NCI-H1694 treated with DMSO at 0.1 percent for 48 hours (cell line): ENCODE results near the gene NEDD4L.
"Not testable (repeated sequence)": the region's sequence is repeated elsewhere in the genome, so short reads cannot be mapped to it uniquely, and the experiment has no call there.

Source experiments
- DNase-seq: peaks from one replicate; lab custom pipeline; 2025; lab: John Stamatoyannopoulos, UW

NEDD4L gene

DNA sequence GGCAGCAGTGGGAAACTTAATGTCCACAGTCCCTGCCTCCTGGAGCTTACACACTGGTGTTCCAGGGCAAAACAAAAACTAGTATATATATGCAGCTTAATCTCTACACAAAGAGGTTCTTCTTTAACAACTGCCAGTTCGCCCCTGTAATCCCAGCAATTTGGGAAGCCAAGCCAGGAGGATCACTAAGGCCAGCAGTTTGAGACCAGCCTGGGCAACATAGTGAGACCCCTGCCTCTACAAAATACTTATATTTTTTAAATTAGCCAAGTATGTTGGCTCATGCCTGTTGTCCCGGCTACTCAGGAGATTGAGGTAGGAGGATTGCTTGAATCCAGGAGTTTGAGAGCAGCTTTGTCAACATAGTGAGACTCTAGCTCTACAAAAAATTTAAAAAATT lies 17.2 kb upstream of the NEDD4L start:
- DNase-seq: no peak

DNA sequence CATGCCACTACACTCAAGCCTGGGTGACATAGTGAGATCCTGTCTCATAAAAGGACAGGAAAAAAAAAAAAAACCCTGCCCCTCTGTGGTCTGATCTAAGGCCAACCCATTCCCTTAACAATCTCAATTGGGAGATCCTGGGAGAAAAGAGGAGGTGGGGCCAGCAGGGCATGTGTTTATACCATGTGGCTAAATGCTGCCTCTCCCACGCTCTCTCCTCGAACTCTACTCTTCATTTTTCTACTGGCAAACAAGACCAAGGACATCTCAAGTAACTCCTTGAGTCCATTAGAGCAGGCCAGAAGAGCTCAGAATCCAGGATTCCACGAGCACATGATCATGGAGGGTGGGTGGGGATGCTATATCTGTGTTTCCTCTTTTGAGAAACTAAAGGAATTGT lies 16.7 kb upstream of the NEDD4L start:
- no peak for DNase-seq

DNA sequence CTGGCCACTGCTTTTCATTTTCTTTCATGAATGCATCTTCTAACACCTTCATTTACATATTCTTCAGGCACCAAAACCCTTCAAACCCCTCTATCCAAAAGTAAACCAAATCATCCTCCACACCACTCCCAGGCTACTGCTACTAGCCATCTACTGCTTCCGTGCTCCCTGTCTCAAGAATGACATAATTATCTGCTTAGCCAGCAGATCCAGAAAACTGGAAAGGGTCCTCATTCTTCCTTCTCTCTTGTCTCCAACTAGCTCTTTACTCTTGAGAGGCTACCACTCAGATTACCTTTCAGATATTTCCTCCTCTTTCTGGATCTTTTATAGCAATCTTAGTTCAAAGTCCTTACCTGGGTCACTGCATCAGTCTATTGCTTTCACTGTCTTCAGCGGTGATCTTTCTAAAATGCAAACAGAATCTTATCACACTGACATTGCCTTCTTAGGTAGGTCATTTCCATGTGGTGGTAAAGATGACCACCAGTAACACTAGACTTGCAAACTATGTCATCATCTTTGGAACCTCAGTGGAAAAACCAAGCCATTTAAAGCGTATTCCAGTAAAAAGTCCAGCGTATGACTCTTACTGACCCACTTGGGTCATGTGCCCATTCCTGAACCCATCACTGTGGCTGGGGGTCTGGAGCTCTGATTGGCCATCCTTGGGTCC lies 15.8 kb upstream of the NEDD4L start:
- no peak for DNase-seq

DNA sequence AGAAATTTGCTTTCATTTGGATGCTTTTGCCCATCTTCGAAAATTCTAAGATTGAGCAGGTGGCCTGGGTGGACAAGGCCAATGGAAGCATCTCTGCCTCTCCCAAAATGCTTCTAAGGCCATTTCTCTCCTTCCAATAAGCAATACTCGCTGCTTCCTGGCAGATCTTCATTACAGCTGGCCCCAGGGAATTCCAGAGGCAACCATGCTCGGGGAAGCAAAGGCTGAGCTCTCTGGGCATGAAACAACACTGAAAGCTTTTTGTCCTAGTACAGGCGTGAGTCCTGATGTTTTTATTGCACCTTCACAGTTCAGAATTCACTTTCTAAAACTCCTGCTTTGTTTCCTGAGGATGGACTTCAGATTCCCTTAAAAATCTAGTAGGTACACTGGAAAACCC lies 11.8 kb upstream of the NEDD4L start:
- no peak for DNase-seq

DNA sequence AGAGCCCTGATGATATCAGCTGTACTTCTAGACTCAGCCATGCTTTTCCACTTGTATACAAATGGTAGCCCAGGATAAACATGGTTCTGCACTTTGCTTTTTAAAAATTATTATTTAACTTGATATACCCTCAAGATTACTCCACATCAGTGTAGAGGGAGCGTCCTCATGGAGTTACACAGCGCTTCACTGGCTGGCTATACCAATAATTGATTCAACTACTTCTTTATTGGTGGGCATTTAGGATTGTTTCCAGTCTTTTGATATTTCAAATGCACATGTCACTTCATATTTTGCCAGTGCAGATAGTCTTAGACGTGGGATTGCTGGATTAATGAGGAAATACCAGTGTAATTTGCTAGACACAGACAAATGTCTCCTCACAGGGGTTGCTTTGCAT lies 10.8 kb upstream of the NEDD4L start:
- no peak for DNase-seq

DNA sequence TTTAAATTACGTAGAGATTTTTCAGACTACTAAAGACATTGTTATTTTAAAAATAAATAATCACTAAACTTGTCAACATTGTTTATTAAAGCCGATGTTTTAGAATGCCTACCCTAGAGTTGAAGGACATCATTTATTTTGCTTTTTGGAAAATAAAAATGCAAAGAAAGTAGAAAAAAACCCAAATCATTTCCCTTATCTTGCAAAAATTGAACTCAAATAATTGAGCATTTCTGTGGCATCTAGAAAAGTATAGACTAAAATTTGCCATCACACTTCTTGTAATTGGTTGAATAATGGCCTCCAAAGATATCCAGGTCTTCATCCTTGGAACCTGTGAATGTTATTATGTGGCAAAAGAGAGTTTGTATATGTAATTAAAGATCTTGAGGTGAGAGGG lies 9.7 kb upstream of the NEDD4L start:
- DNase-seq: no peak

DNA sequence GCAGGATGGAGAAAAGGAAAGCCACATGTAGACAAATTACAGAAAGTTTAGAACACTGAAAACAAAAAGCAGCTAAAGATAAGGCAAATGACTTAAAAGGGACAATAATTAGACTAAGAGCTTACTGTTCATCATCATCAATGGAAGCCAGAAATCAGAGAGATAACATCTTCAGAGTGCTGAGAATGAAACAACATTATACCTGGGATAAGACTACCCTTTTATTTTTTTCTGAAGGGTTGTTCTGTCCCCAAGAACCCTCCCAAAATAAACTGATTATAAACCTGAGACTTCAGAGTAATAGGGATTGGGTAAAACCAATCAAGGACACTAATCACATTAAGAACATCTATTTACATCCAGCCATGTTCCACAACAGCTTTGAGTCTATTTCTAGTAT lies 6.9 kb upstream of the NEDD4L start:
- no peak for DNase-seq

DNA sequence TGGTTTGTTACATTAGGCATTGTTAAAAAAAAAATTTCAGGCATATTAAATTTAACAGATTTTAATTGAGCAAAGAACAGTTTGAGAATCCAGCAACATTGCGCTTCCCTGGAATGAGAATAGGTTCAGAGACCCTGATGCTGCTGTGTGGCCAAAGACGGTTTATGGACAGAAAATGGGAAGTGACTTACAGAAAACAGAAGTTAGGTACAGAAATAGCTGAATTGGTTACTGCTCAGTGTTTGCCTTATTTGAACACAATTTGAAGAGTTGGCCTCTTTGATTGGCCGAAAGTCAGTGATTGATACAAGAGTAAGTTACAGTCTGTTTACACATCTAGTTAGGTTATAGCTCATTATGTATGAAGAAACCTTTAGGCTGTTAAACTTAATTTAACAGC lies 6.0 kb upstream of the NEDD4L start:
- no peak for DNase-seq

DNA sequence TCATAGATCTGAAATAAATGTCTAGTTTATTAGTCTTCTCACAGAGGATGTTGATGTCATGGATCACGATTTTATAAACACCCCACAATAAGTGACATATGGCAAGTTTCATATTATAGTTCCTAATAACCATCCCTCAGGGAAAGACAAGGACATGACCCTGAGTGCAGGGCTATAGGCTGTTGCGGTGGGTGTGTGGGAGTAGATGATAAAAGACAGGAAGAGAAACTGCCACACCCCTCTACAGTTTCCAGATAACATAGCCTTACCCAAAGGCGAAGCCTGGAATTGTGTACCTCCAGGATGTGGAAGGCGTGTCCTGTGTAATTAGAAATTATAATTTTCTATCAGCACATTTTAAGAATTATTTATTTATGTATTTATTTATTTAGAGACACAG lies 2.4 kb upstream of the NEDD4L start:
- DNase-seq: no peak

DNA sequence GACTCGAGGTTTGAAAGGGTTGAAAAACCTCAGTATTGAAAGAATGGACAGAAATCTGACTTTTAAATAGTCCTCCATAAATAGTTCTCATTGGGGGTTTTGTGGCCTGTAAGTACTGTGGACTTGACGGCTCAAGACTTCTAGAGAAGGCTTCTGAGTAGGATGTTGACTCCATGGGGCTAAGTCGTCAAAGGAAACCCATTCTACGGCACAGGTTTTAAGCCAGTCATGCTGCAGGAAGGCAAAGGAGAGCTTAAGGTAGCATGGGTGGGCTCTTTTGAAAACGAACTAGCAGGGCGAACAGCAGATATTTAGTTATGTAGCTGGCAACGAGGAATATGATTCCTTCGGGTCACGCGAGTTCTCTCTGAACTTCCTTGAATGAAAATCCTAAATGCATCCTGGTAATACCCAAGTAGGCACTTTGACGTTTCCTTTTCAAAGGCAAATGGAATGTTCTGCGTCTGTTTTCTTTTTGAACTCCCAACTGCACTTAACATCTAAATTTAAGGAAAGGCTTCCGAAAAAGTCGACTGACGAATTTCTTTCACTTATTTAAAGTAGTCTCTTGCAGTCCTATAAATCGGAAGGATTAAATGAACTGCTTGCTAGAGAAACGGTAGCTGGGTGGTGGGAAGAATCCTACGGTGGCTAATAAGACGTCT lies 1.1 kb upstream of the NEDD4L start:
- no peak for DNase-seq

DNA sequence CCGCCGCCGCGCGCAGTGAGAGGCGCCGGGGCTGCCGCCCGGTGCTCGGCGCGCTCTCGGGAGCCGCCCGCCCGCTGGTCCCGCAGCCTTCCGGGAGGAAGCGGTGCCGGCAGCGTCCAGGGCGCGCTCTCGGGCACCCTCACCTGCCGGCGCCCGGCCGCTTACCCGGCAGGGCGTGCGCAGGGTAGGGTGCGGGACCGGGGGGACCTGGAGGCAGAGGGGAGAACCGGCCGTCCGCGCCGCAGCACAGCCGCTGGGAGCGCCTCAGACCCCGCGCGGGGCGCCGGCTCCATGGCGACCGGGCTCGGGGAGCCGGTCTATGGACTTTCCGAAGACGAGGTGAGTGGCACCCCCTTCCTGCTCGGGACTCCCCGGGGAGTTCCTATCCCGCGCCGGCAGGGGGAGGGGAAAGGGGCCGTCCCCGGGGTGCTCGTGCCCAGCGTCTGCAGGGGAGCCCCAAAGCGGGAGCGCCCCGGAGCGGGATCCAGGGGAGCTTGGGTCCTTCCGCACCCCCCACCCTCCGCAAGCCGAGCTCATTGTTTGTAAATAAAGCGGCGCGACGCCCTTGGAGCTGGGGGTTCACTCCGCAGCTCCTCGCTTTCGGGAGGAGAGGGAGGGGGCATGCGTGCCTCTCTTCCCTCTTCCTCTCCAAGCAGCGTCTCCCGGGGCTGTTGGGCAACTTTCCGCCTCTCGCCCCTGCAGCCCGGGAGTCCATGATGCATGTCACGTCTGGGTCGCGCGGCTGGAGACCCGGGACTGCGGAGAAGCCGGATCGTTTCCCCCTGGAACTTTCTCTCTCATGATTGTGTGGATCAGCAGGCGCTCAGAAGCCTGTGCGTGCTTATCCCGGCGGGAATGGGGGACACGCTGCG lies 580 bp downstream of the NEDD4L start:
- DNase-seq: peak; percentile 4

DNA sequence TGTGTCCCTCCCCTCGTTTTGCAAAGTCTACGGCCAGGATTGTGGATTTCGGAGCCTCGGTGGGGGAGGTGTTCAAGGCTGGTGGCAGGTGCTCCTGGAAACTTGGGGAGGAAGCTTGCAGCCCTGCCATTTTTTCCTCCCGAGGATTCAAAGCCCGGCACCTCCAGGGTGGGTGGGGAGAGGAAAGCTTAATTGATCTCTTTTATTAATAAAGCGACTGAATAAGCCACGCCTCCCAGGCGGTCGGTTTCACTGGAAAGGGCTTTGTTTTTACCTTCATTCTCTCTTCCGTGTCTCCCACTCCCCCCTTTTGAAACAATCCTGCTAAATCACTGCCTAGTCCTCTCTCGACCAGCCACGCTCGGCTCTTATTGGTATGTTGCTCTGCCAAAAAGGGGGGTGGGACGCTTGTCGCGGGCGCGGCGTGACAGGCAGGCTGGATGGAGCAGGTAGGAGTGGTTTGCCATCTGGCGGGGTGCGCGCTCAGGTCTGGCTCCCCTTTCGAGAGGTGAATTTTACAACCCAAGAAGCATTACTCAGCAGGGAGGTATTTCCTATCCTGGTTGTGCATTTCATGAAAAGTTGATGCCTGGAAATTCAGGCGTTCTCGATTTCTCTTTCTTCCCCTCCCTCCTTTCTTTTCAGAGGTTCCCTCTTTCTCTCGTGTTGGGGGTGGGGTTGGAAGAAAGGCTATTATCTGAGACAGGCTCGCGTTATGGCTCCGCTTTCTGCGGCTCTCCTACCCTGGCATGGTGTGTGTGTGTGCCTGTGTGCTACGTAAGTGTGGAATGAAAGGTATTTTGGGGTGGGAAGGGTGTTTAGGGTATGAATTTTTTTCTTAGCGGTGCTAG lies 1.4 kb downstream of the NEDD4L start:
- peak; percentile 41 for DNase-seq

DNA sequence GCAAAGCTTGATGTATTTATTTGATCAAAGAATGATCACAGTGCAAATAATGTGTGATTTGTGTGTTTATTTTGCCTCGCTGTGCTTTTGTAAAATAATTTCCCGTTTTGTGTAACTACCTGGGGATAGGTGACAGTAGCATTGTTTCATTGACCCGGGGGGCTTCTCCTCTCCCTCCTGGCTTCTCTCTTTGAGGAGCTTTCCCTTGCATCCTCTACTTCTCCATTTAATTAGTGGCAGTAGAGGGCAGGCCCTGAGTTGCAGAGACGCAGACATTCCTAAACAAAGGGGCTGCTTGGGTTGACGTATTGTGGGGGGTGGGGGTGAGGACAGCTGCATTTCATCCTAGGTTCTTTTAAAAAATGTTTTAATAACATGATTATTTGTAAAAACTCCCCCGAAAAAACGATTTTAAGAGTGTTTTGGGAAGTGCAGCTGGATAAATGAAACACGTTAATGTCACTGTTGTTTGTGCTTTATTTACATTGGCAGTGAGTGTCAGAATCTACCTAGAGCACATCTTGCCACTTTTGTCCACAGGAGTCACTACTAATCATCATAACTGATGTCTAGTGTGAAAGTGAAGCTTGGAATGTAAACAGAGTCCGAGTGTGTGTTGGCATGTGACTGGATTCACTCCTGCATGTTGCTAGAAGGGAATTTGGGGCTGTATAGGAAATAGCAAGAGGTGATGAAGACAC lies 2.2 kb downstream of the NEDD4L start:
- peak; percentile 5 for DNase-seq

DNA sequence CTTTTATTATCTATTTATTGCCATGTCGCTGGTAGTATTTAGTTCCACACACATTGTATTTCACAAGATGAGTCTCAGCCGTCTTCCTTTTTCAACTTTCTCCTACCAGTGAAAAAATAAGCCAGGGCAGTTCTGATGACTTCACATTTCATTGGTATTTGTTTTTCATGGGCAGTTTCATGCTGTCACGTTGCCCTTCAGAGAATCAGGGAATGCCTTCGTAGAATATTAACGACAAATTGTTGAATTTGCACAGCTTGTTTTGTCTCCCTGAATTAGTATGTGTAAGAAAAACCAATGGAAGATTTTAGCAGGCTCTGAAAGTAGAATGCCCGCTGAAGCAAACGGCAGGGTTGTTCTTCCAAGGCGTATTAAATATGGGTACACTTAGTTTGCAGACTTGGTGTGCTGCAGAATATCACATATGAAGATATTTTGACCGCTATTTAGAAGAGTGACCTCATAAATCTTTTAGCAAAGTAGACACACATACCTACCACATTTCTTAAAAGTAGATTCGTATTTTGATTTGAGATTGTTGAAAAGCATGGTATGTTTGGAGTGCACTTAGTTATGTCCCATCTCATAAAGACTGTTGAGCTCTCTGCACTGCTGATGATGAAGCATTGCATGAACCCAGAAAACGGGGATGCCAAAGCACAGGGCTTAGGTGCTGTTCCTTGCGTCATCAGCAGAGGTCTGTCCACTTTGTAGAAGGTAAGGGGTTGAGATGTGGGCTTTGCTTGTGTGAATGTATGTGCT lies 2.9 kb downstream of the NEDD4L start:
- no peak for DNase-seq

DNA sequence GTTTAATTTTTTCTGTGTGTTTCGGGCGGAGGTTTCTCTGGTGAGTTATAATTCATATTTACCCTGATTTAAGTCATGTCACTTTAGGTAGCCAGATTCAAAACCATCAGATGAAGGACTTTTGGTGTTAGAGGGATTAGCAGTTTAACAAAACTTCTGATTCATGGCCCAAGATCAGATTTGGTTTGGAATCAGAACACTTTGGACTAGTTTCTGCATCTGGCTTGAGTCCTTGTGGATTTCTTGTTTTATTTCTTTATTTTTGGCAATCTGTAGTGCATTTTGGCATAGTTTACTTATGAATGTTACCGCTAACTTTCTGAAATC lies 3.5 kb downstream of the NEDD4L start:
- no peak for DNase-seq

DNA sequence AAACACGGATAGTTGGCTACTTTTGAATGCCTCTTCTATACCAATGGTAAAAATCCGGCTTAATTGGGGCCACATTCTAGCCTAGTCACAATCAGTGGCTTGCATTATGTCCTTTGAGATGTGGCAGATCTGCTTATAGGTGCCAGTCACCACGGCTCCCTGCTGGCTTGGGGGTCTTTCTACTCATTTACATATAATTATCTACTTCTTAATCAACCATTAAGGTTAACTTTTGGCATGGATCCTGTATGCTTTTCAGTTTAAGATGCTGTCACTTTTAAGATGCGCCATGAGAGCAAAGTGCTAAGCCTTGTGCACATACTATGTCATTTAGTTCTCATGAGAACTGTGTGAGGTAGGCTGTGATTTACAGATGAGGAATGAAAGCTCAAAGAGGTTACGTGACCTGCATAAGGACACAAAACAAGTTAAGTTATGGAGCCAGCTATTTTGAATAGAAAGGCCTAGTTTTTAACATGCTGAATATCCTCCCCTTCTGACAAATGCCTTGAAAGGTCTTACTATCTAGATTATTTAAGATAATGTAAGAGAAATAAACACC lies 4.1 kb downstream of the NEDD4L start:
- no peak for DNase-seq

DNA sequence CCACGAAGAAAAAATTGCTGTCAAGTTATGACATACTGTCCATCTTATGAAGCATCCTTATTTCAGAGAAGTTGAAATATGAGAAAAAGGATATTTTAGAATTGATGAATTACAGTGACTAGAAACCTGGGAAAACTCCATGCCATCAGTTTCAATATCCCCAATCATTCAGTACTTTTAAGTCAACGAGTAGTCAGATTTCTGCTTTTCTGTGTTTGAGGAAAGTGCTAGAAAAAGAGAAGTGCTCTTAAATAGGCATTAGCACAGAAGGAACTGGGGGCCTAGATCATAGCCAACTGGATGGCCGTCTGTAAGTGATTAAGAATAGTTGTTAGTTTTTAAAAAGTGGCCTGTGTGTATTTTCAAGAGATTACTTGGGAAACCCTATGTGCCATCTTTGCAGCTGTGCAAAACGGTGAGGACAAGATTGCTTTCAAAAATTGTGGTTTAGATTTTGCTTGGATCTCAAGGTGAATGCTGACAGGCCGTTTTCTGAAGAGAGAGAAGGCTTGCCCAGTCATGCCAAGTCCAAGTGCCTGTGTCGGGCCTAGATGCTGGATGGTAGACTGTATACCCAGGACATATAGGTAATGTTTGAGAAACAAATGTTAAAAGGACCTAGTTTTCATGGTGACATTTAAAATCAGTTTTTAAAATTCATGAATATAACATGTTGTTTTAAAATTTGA lies 5.1 kb downstream of the NEDD4L start:
- DNase-seq: no peak

DNA sequence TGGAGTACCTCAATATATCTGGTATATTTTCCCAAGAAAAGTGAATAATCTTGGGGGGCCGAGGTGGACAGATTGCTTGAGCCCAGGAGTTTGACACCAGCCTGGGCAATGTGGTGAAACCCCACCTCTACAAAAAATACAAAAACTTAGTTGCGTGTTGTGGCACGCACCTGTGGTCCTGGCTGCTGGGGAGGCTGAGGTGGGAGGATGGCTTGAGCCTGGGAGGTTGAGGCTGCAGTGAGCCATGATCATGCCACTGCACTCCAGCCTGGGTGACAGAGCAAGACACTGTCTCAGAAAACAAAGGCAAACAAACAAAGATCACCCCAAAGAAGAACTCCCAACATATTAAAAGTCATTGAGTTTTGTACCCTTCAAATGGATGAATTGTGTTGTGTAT lies 6.9 kb downstream of the NEDD4L start:
- not testable (repeated sequence) for DNase-seq

DNA sequence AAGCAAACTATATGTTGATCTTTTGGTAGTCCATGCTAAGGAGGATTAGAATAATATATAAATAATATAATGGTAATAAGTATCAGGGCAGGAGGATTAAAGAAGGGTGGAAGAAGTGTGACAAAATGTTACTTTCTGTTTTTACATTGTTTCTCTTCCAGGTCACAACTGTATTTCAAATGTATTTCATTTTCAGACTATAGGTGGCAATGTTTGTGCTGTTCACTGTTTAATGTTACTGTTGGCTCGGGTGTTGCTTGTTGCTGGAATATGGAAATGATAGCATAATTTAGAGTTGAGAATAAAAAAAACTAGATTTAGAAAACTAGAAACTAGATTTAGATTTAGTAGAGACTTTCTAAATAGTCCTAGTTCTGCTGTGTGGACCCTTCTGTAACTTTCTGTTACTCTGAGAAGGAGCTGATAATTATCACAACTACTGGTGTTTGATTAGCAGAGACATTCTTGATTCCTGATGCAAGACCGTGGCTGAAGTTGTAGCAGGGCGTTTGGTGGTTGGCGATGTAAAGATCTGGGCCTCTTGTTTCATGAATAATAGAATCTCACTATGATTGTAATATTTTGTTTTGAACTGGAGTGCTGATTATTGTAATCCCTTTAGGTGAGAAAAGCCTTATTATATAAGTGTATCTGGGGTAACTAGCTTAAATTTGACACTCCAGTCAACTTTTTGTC lies 7.9 kb downstream of the NEDD4L start:
- peak; percentile 30 for DNase-seq
